BE2C (cell line): ENCODE data around the gene COMP.

ENCODE experiments used
- DNase-seq: peaks from one replicate; pipeline ENCODE4 v3.0.0-alpha.2; 2020
- H3K27me3 ChIP-seq: fragments of 250-450 bp; sonication (Bioruptor Pico); 2 replicates; pipeline ENCODE4 v1.5.1; 2020; ENCODE audit warnings: mild to moderate bottlenecking
- H3K36me3 ChIP-seq: fragments of 250-450 bp; sonication (Bioruptor Pico); 2 replicates; pipeline ENCODE4 v1.5.1; 2020; ENCODE audit warnings: mild to moderate bottlenecking
- H3K4me1 ChIP-seq: fragments of 250-450 bp; sonication (Bioruptor Pico); 2 replicates; pipeline ENCODE4 v1.5.1; 2020
- H3K4me3 ChIP-seq: 2 replicates; pipeline ENCODE4 v1.5.1; 2011; ENCODE audit warnings: low read depth, low read length
- H3K9me3 ChIP-seq: fragments of 250-450 bp; sonication (Bioruptor Pico); 2 replicates; pipeline ENCODE4 v1.5.1; 2020
- TF ChIP-seq, protein P1 (sequence below): IDR thresholded peaks from 2 replicates; pipeline ENCODE4 v1.5.1; 2012; ENCODE audit warnings: mild to moderate bottlenecking, low read depth, low read length

COMP gene

GRCh38 chr19:18804139-18804601, 13.1 kb upstream of the COMP start:
- Histone ChIP-seq H3K27me3 (no peaks in the 10 kb centered on the region), H3K4me1 (no peaks in the 10 kb centered on the region), H3K36me3 (no peaks in the 10 kb centered on the region), H3K4me3 (no peak overlapping the region), H3K9me3 (no peaks in the 10 kb centered on the region)
- TF ChIP-seq, protein P1, sequence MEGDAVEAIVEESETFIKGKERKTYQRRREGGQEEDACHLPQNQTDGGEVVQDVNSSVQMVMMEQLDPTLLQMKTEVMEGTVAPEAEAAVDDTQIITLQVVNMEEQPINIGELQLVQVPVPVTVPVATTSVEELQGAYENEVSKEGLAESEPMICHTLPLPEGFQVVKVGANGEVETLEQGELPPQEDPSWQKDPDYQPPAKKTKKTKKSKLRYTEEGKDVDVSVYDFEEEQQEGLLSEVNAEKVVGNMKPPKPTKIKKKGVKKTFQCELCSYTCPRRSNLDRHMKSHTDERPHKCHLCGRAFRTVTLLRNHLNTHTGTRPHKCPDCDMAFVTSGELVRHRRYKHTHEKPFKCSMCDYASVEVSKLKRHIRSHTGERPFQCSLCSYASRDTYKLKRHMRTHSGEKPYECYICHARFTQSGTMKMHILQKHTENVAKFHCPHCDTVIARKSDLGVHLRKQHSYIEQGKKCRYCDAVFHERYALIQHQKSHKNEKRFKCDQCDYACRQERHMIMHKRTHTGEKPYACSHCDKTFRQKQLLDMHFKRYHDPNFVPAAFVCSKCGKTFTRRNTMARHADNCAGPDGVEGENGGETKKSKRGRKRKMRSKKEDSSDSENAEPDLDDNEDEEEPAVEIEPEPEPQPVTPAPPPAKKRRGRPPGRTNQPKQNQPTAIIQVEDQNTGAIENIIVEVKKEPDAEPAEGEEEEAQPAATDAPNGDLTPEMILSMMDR: no peak
- DNase-seq: no peak

GRCh38 chr19:18803550-18804138, 12.5 kb upstream of the COMP start:
- H3K4me3 ChIP-seq: no peak overlapping the region
- no peaks in the 10 kb centered on the region for H3K4me1 ChIP-seq
- no peak for DNase-seq
- TF ChIP-seq, protein P1: no peak
- no peaks in the 10 kb centered on the region; the same call in 1 of the 2 replicates for H3K27me3 ChIP-seq
- no peaks in the 10 kb centered on the region for H3K36me3 ChIP-seq
- H3K9me3 ChIP-seq: no peaks in the 10 kb centered on the region

DNA sequence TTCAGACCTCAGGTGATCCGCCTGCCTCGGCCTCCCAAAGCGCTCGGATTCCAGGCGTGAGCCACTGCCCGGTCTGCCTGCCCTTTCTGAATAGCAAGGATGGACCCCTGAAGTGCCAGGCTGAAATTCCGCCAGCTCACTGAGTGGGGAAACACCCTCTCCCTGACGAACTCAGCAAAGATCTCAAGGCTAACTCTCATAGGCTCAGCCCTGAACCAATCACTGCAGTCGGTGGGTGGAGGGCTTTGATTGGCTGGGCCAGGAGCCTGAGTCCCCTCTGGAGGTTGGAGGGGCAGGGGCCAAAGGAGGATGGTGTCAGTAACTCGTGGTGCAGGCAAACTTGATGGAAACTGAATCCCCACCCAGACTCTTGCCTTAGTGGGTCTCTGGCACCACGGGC, 11.2 kb upstream of the COMP start:
- H3K4me1 ChIP-seq: no peaks in the 10 kb centered on the region
- TF ChIP-seq, protein P1: no peak
- peak; percentile 64 for DNase-seq
- no peaks in the 10 kb centered on the region; the same call in 1 of the 2 replicates for H3K27me3 ChIP-seq
- no peaks in the 10 kb centered on the region for H3K36me3 ChIP-seq
- H3K4me3 ChIP-seq: no peak overlapping the region
- H3K9me3 ChIP-seq: no peaks in the 10 kb centered on the region

GRCh38 chr19:18800636-18801035, 9.5 kb upstream of the COMP start:
- Histone ChIP-seq H3K36me3 (no peaks in the 10 kb centered on the region), H3K4me1 (no peaks in the 10 kb centered on the region), H3K27me3 (no peaks in the 10 kb centered on the region; the same call in none of the 2 replicates), H3K9me3 (no peaks in the 10 kb centered on the region), H3K4me3 (no peak overlapping the region)
- TF ChIP-seq, protein P1: no peak
- DNase-seq: no peak

DNA sequence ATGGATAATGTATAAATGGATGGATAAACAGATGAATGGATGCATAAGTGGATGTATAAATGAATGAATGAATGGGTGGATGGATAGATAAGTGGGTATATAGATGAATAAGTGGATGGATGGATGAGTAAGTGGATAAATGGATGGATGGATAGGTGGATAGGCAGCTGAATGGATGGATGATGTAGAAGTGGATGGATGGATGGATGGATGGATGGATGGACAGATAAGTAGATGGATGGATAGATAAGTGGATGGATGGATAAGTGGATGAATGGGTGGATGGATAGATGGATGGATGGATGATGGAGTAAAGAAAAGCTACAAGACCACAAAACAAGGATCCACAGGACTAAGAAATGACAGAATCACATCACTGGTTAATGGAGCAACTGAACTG, 9.0 kb upstream of the COMP start:
- Histone ChIP-seq H3K4me3 (no peak overlapping the region), H3K36me3 (no peaks in the 10 kb centered on the region)

DNA sequence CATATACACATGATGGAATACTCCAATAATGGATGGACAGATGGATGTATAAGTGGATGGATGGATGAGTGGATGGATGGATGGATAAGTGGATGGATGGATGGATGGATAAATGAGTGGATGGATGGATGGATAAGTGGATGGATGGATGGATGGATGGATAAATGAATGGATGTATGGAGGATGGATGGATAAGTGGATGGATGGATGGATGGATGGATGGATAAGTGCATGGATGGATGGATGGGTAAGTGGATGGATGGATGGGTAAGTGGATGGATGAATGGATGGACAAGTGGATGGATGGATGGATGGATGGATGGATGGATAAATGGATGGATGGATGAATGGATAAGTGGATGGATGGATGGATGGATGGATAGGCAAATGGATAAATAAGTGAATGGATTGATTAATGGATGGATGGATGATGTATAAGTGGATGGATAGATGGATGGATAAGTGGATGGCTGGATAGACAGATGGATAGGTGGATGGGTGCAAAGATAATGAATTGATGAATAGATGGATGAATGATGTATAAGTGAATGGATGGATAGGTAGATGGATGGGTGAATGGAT, 8.4 kb upstream of the COMP start:
- TF ChIP-seq, protein P1: no peak
- Histone ChIP-seq H3K9me3 (no peaks in the 10 kb centered on the region), H3K36me3 (no peaks in the 10 kb centered on the region), H3K4me3 (no peak overlapping the region), H3K27me3 (peaks cover 6% of the 10 kb centered on the region), H3K4me1 (no peaks in the 10 kb centered on the region)
- DNase-seq: no peak

More for the DNA sequence above, 9.0 kb upstream of the COMP start:
- no peak for DNase-seq
- Histone ChIP-seq H3K9me3 (no peaks in the 10 kb centered on the region), H3K4me1 (no peaks in the 10 kb centered on the region), H3K27me3 (peaks cover 4% of the 10 kb centered on the region)
- TF ChIP-seq, protein P1: no peak
